Measurements from ENCODE around the gene C10orf62.
"Not testable (repeated sequence)": the region's sequence is repeated elsewhere in the genome, so short reads cannot be mapped to it uniquely, and the experiment has no call there.

The C10orf62 gene

DNA sequence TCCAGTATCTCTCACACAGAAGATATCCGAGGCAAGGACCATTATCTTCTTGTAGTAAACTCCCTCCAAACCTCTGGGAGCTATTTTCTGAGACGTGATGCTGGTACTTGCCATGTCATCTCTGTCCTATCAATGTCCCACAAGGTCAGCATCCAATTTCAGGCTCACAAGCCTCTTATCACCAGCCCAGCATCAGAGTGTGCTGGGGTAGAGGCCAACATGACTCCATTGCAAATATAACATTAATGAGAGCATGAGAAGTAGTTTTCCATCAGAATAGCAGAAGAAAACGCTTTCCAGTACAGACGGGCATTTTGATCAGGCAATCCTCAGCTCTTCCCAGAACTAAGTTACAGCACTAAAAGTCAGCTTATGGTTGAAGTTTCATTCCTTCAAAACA, 38.2 kb downstream of the C10orf62 start:
- no peak overlapping the region for H3K4me3 ChIP-seq (ENCODE audit: low read length)
- TF ChIP-seq ZNF274 (IDR thresholded peaks at IDR 0.05; ENCODE audit: low read depth, low read length), result no peak

DNA sequence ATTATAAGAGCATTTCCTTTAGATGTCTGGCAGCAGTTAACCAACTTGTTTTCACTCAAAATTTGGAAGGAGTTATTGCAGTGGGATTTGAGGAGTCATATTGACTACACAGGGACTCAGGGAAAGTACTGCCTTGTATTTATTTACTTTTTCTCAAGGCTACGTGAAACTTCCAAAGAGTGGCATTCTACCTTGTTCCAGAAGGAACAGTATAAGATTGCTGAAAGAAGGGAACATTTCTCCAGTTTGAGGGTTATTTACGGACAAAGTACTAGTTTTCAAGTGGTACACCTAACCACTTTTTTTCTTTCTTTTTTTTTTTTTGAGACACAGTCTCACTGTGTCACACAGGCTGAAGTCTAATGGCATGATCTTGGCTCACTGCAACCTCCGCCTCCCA, 38.7 kb downstream of the C10orf62 start:
- H3K4me3 ChIP-seq (ENCODE audit: low read length), result no peak overlapping the region
- no peak for TF ChIP-seq ZNF274 (IDR thresholded peaks at IDR 0.05; ENCODE audit: low read depth, low read length)

DNA sequence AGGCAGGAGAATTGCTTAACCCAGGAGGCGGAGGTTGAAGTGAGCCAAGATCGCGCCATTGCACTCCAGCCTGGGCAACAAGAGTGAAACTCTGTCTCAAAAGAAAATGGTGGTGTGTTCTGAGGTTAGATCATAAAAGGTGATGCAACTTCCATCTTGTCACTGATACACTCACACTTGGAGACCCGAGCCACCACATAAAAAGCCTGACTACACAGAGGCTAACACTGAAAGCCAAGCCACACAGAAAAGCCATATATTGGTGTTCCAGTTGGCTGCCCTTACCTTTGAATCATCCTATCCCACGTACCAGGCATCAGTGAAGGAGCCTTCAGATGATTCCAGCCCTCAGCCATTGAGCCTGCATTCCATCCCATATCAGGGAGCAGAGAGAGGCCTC, 39.8 kb downstream of the C10orf62 start:
- H3K4me3 ChIP-seq (ENCODE audit: low read length), result no peak overlapping the region
- TF ChIP-seq ZNF274 (IDR thresholded peaks at IDR 0.05; ENCODE audit: low read depth, low read length), result no peak

DNA sequence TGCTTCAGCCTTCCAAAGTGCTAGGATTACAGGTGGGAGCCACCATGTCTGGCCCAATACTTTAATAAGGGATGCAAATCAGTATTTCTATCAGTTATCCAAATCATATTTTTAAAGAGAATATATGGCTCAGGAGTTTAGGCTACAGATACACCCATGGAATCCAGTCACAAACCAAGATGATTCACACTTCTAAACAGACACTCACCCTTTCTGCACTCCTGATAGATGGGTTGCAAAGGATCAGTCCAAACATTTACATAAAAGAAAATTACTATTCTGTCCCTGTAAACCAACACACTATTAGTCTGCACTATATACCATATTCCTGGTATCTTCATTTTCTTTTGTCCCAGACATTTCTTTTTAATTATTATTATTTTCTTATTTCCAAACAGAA, 41.6 kb downstream of the C10orf62 start:
- TF ChIP-seq ZNF274 (IDR thresholded peaks at IDR 0.05; ENCODE audit: low read depth, low read length), result no peak
- H3K4me3 ChIP-seq (ENCODE audit: low read length), result no peak overlapping the region

DNA sequence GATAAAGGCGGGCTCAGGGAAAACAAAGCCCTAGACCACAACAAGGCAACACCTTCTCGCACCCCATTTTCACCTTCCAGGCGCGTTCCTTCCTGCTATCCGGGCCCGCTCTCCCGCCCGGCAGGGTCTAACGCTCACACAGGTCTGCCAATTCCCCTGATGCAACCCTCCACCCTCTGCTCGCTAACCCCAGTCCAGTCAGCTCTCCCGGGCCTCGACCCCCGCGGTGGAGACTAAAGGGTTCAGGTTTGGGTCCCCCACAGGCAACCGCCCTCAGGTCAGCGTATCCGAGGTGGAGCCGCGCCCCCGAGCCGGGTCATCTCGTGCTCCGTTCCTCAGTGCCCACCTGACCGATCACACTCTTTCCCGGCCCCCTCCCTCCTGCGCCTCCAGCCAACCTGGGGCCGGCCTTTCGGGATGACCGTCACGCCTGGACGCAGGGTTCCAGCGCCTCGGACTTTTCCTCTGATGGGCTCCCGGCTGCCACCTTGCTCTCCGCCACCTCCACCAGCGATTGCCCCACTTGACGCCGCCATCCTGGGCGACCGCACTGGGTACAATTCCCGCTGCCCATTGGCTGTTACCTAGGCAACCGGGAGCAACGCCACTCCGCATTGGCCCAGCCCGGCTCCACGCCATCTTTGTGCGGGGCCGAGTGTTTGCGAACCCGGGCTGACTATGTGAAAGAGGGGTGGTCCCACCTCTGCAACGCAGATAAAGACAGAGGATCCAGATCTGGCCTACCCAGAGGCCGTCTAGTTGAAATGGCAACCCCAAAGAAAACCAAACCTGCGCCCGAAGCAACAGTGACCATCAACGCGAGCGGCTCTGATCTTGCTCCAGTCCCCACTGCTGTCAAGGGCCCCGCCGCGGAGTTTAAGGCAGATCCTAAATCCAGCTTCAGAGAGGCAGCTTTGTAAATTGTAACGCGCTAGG, 43.7 kb downstream of the C10orf62 start, which contains the start of gene MORN4:
TSS of gene MORN4 (minus strand) at position 552 of the 936 bp plus-strand sequence. CDS start 13,847 bp downstream, outside the sequence.
- no peak for TF ChIP-seq ZNF274 (IDR thresholded peaks at IDR 0.05; ENCODE audit: low read depth, low read length)
- H3K4me3 ChIP-seq (ENCODE audit: low read length), result peak within 1 kb of the TSS; percentile 49

DNA sequence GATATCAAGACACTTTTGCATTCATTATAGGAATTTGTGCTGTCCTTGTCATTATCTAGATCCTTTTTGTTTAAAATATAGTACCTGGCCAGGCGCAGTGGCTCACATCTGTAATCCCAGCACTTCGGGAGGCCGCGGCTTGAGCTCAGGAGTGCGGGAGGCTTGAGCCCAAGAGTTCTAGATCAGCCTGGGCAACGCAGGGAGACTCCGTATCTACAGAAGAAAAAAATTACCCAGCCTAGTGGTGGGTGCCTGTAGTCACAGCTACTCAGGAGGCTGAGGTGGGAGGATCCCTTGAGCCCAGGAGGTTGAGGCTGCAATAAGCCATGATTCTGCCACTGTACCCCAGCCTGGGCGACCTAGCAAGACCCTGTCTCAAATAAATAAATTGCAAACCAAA, 44.4 kb downstream of the C10orf62 start:
- TF ChIP-seq ZNF274 (IDR thresholded peaks at IDR 0.05; ENCODE audit: low read depth, low read length), result no peak
- peak overlapping the region; percentile 49; the same call in 1 of the 2 replicates for H3K4me3 ChIP-seq (ENCODE audit: low read length)

DNA sequence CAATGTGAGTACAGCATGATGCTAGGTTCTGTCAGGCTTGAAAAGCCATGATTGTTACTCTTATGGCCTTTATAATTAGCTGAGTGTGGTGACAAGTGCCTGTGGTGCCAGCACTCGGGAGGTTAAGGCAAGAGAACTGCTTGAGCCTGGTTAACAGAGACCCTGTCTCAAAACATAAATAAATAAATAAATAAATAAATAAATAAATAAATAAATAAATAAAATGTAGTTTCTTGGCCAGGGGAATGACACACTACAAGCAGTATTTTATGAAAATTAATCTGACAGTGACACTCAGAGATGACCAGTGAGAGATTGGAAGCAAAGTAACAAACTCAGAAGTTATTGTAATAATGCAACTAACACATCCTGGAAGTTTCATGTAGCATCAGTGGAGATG, 46.1 kb downstream of the C10orf62 start:
- TF ChIP-seq ZNF274 (IDR thresholded peaks at IDR 0.05; ENCODE audit: low read depth, low read length), result no peak
- H3K4me3 ChIP-seq (ENCODE audit: low read length), result no peak overlapping the region

DNA sequence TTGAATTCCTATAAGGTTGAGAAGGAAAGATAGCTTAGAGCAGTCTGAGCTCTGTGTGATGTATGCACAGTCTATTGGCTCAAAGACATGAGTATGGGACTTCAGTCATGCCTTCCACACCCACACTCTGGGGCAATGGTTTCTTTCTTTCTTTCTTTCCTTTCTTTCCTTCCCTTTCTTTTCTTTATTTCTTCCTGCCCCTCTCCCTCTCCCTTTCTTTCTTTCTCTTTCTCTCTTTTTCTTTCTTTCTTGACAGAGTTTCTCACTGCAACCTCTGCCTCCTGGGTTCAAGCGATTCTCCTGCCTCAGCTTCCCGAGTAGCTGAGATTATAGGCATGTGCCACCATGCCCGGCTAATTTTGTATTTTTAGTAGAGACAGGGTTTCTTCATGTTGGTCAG, 49.6 kb downstream of the C10orf62 start:
- H3K4me3 ChIP-seq (ENCODE audit: low read length), result not testable (repeated sequence)

DNA sequence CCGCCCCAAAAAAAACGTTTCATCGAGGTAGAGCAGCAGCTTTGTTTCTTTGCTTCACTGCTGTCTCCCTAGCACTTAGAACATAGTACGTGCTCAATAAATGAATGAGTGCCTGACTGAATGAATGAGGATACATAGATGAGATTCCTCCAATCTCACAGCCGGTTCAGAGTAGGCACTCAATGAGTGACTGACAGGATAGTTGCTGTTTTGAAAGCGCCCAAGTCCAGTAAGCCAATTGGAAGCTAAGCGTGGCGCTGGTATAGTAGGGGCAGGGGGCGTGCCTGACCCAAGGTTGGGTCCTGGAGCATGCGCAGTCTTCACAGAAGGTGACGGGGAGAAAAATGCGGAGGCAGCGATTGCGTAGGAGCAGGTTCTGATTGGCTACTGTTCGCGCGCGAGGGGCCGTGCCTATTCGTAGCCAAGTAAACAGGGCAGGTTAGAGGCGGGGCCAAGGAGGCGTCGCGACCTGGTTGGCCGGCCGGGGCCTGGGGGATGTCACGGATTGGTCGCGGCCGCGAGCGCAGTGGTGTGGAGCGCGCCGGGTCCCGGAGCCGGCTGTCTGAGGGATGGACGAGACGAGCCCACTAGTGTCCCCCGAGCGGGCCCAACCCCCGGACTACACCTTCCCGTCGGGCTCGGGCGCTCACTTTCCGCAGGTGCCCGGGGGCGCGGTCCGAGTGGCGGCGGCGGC, 50.8 kb downstream of the C10orf62 start, which contains the start of gene PI4K2A:
TSS of gene PI4K2A (plus strand) at position 498 of the 694 bp plus-strand sequence. CDS start at position 570, 72 bp downstream.
- TF ChIP-seq ZNF274 (IDR thresholded peaks at IDR 0.05; ENCODE audit: low read depth, low read length), result no peak
- H3K4me3 ChIP-seq (ENCODE audit: low read length), result peak within 1 kb of the TSS; percentile 62
